Gastroesophageal sphincter (tissue), 4 donors: Measurements from ENCODE around the gene B4GALT3. TPM values are rescaled to one million over a fixed set of nuclear protein-coding genes. Genes with fewer than 3 reads are reported as not detected.

ENCODE experiments used
- ATAC-seq: fragments of 150-250 bp; one replicate; pipeline ENCODE4 v1.9.1; 2016; ENCODE audit warnings: mild to moderate bottlenecking, moderate library complexity
- H3K27ac ChIP-seq, 4 donors: fragments of 200-600 bp; sonication (generic) in 3 of 4; 1 replicate in 3 of 4; 2 replicates in 1 of 4; pipeline ENCODE4 v1.5.1; 2016 to 2019
- H3K27me3 ChIP-seq: fragments of 200-600 bp; sonication (generic); one replicate; pipeline ENCODE4 v1.5.1; 2019
- H3K36me3 ChIP-seq, 2 donors: fragments of 200-600 bp; sonication (generic); one replicate each; pipeline ENCODE4 v1.5.1; 2019; ENCODE audit warnings: control low read depth in 1 of 2
- H3K4me1 ChIP-seq, 3 donors: fragments of 200-600 bp; sonication (generic); 1 replicate in 2 of 3; 2 replicates in 1 of 3; pipeline ENCODE4 v1.5.1; 2016 to 2019; ENCODE audit warnings: control low read depth in 2 of 3
- H3K4me3 ChIP-seq, 2 donors: fragments of 200-600 bp; sonication (generic); one replicate each; pipeline ENCODE4 v1.5.1; 2019; ENCODE audit warnings: mild to moderate bottlenecking in 1 of 2, moderate library complexity in 1 of 2
- H3K9me3 ChIP-seq, 3 donors: fragments of 200-600 bp; sonication (generic); one replicate each; pipeline ENCODE4 v1.5.1; 2017 to 2019; ENCODE audit warnings: control low read depth in 2 of 3
- CTCF ChIP-seq, 4 experiments: fragments of 200-600 bp in 2 of 4; fragments of 450-650 bp in 2 of 4; sonication (generic) in 1 of 4; IDR thresholded peaks; one replicate each; pipeline ENCODE4 v1.5.1; 2017 to 2019; ENCODE audit warnings: antibody characterized with exemption in 4 of 4, mild to moderate bottlenecking in 2 of 4, moderate library complexity in 2 of 4
- EP300 ChIP-seq: sonication (generic); formaldehyde crosslinking; IDR thresholded peaks from one replicate; pipeline ENCODE4 v1.6.1; 2017; ENCODE audit warnings: antibody characterized with exemption, mild to moderate bottlenecking
- POLR2A ChIP-seq, 2 donors: fragments of 450-650 bp; IDR thresholded peaks; one replicate each; pipeline ENCODE4 v1.6.1; 2017; ENCODE audit warnings: antibody characterized with exemption in 2 of 2, mild to moderate bottlenecking in 2 of 2, moderate library complexity in 1 of 2
- POLR2AphosphoS5 ChIP-seq: sonication (generic); formaldehyde crosslinking; IDR thresholded peaks from one replicate; pipeline ENCODE4 v1.6.1; 2017; ENCODE audit warnings: antibody characterized with exemption
- WGBS, 2 donors: methylation state at CpG; one replicate each; pipeline ENCODE4 v1.1.5; 2018; ENCODE audit warnings: low coverage in 1 of 2; 5-methylcytosine and 5-hydroxymethylcytosine counted together
- total RNA-seq, 4 donors: library from RNA; depleted of rRNA; stranded (reverse); fragments of >200 nt; gene quantifications; one replicate each; pipeline ENCODE4 v1.1.0, GENCODE V29; 2016

B4GALT3 gene
- total RNA-seq, 4 donors from 2014 or later = 14.8 to 26.4 (median 19.5) TPM

GRCh38 chr1:161165742-161166668, 11.3 kb downstream of the B4GALT3 start, which contains the start of gene PPOX:
Gene PPOX, plus strand, starts transcription at chr1:161166426. Its CDS starts 422 bp downstream, at chr1:161166848.
- Histone ChIP-seq H3K9me3 (no peaks in the 10 kb centered on the region), H3K4me3 (peak within 1 kb of the TSS; percentile 44 to 70), H3K27me3 (no peaks in the 10 kb centered on the region), H3K27ac (peak within 1 kb of the TSS; percentile 63 to 91 (median 88)), H3K4me1 (peaks cover 0 to 56% (median 24%) of the 10 kb centered on the region in 3 donors), H3K36me3 (peaks cover 0 to 67% of the 10 kb centered on the region in 2 donors)
- TF ChIP-seq POLR2A (IDR thresholded peaks at IDR 0.05) = peak; percentile 26 to 50
- TF ChIP-seq CTCF (IDR thresholded peaks at IDR 0.05) = peak in 3 of 4 experiments; percentile 36 to 54 (median 48)
- peak; percentile 72 for TF ChIP-seq POLR2AphosphoS5
- no peak for TF ChIP-seq EP300
- peak; percentile 98 for ATAC-seq
- WGBS, 2 donors = 2 to 3% methylated on average over 12 to 17 of the region's 54 CpGs

- TF ChIP-seq POLR2A (IDR thresholded peaks at IDR 0.05) = no peak
- TF ChIP-seq EP300 = no peak
- no peak for TF ChIP-seq CTCF (IDR thresholded peaks at IDR 0.05)
- TF ChIP-seq POLR2AphosphoS5 = no peak
- peaks cover 7 to 63% (median 33%) of the 10 kb centered on the region in 3 donors for H3K4me1 ChIP-seq
- 53 to 90% methylated on average over 3 to 5 of the region's 14 CpGs for WGBS, 2 donors
- H3K36me3 ChIP-seq = peaks cover 0 to 62% of the 10 kb centered on the region in 2 donors
- H3K9me3 ChIP-seq = no peaks in the 10 kb centered on the region
- H3K27me3 ChIP-seq = no peaks in the 10 kb centered on the region
- peak overlapping the region; percentile 63 to 91 (median 88) for H3K27ac ChIP-seq
- H3K4me3 ChIP-seq = peak overlapping the region; percentile 44 to 70
- ATAC-seq = no peak
These were observed 12.3 kb downstream of the B4GALT3 start for GRCh38 chr1:161164901-161165610.

DNA sequence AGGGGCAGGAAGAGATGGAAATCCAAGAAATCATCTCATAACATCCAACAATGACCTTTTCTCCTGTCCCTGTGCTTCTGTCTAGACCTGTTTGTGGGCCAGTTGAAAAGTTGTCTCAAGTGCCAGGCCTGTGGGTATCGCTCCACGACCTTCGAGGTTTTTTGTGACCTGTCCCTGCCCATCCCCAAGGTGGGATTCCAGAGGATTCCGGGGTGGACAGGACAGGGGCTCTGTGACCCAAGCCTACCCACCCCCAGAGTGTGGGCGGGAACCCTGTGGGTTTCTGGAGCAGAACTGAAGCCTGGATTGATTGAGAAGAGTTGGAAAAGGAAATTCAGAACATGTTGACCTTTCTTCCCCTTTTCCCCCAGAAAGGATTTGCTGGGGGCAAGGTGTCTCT, 13.5 kb downstream of the B4GALT3 start:
- ATAC-seq = no peak
- Histone ChIP-seq H3K9me3 (no peaks in the 10 kb centered on the region), H3K4me1 (peaks cover 7 to 71% (median 36%) of the 10 kb centered on the region in 3 donors), H3K4me3 (no peak overlapping the region), H3K27me3 (no peaks in the 10 kb centered on the region), H3K27ac (no peak overlapping the region), H3K36me3 (peaks cover 0 to 49% of the 10 kb centered on the region in 2 donors)
- TF ChIP-seq CTCF (IDR thresholded peaks at IDR 0.05) (no peak), POLR2A (IDR thresholded peaks at IDR 0.05) (no peak), POLR2AphosphoS5 (no peak), EP300 (no peak)
- 85 to 100% methylated on average over 2 to 3 of the region's 5 CpGs for WGBS, 2 donors

DNA sequence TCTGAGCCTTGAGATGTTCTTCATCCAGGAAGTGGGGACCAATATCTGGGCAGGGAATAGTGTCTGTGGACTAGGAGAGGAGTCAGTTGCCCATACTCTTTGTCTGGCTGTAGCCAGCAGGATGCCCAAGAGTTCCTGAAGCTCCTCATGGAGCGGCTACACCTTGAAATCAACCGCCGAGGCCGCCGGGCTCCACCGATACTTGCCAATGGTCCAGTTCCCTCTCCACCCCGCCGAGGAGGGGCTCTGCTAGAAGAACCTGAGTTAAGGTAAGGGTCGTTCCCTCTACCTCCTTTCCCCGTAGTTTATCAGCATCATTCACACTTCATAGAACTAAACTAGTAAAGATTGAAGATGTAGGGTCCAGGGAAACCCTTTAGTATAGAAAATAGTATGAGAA, 14.5 kb downstream of the B4GALT3 start:
- peaks cover 7 to 69% (median 39%) of the 10 kb centered on the region in 3 donors for H3K4me1 ChIP-seq
- H3K4me3 ChIP-seq = no peak overlapping the region
- peaks cover 0 to 53% of the 10 kb centered on the region in 2 donors for H3K36me3 ChIP-seq
- H3K27ac ChIP-seq = peak overlapping the region in 1 of 4 donors; percentile 11
- 92% methylated on average over 2 of the region's 10 CpGs; no CpG with 5 or more reads in 1 of the 2 donors for WGBS, 2 donors
- no peak for ATAC-seq
- no peak for TF ChIP-seq POLR2A (IDR thresholded peaks at IDR 0.05)
- TF ChIP-seq EP300 = no peak
- TF ChIP-seq POLR2AphosphoS5 = no peak
- TF ChIP-seq CTCF (IDR thresholded peaks at IDR 0.05) = no peak
- H3K27me3 ChIP-seq = no peaks in the 10 kb centered on the region
- no peaks in the 10 kb centered on the region for H3K9me3 ChIP-seq
